ENCODE measurements around the gene SNAP25.

DNA sequence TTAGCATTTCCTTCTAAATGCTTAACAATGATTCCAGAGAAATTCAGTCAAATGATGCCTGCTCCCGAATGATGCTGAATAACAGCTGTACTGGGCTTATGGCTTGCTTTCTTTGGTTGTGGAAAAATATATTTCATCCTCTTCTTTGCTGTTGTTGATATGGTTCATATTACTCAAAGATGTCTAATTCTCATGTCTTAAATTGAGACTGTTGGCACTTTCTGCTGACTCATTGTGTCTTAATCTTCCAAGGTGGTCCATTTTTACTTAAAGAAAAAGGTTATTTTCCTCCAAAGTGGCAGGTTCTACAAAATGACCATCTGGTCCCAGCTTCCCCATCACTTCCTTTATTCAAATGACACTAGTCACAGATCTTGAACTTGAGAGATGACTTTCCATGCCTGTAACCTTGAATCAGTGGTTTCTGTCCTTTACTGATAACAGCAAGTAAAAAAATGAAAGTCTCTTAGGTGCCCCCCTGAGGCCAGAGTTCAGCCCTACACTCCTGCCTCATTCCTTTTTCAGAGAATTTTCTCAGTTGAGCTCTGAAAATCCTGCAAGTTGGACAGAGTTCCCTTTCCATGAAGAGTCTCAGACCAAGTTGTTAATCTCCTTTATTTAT lies 6.9 kb downstream of the SNAP25 start:
- TF ChIP-seq, protein P1, sequence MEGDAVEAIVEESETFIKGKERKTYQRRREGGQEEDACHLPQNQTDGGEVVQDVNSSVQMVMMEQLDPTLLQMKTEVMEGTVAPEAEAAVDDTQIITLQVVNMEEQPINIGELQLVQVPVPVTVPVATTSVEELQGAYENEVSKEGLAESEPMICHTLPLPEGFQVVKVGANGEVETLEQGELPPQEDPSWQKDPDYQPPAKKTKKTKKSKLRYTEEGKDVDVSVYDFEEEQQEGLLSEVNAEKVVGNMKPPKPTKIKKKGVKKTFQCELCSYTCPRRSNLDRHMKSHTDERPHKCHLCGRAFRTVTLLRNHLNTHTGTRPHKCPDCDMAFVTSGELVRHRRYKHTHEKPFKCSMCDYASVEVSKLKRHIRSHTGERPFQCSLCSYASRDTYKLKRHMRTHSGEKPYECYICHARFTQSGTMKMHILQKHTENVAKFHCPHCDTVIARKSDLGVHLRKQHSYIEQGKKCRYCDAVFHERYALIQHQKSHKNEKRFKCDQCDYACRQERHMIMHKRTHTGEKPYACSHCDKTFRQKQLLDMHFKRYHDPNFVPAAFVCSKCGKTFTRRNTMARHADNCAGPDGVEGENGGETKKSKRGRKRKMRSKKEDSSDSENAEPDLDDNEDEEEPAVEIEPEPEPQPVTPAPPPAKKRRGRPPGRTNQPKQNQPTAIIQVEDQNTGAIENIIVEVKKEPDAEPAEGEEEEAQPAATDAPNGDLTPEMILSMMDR (IDR thresholded peaks at IDR 0.05; ENCODE audit: insufficient read depth, low read length): peak; percentile 11
- no peak for TF ChIP-seq POLR2AphosphoS5 (IDR thresholded peaks at IDR 0.05; ENCODE audit: low read depth)
- TF ChIP-seq, protein P2, sequence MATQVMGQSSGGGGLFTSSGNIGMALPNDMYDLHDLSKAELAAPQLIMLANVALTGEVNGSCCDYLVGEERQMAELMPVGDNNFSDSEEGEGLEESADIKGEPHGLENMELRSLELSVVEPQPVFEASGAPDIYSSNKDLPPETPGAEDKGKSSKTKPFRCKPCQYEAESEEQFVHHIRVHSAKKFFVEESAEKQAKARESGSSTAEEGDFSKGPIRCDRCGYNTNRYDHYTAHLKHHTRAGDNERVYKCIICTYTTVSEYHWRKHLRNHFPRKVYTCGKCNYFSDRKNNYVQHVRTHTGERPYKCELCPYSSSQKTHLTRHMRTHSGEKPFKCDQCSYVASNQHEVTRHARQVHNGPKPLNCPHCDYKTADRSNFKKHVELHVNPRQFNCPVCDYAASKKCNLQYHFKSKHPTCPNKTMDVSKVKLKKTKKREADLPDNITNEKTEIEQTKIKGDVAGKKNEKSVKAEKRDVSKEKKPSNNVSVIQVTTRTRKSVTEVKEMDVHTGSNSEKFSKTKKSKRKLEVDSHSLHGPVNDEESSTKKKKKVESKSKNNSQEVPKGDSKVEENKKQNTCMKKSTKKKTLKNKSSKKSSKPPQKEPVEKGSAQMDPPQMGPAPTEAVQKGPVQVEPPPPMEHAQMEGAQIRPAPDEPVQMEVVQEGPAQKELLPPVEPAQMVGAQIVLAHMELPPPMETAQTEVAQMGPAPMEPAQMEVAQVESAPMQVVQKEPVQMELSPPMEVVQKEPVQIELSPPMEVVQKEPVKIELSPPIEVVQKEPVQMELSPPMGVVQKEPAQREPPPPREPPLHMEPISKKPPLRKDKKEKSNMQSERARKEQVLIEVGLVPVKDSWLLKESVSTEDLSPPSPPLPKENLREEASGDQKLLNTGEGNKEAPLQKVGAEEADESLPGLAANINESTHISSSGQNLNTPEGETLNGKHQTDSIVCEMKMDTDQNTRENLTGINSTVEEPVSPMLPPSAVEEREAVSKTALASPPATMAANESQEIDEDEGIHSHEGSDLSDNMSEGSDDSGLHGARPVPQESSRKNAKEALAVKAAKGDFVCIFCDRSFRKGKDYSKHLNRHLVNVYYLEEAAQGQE (IDR thresholded peaks at IDR 0.05; ENCODE audit: insufficient replicate concordance, low read depth): no peak
- no peak for TF ChIP-seq GABPA (IDR thresholded peaks at IDR 0.05; ENCODE audit: low read depth)

Data from HL-60 (cell line).